GM12872 (cell line): ENCODE measurements around the gene SOCS1.

Source experiments
- CTCF ChIP-seq: IDR thresholded peaks from 3 replicates; pipeline ENCODE4 v1.5.1; 2011; ENCODE audit warnings: low read depth, mild to moderate bottlenecking, low read length, moderate library complexity; ENCODE audit not compliant: insufficient read depth

SOCS1 gene

GRCh38 chr16:11255737-11256660, at the start of gene SOCS1:
Gene SOCS1, minus strand, starts transcription at chr16:11256204. Its CDS starts 726 bp downstream, at chr16:11255478.
- peak; percentile 69 for TF ChIP-seq CTCF

GRCh38 chr16:11303405-11304138, 47.6 kb upstream of the SOCS1 start:
- no peak for TF ChIP-seq CTCF

- TF ChIP-seq CTCF: no peak
These were observed 47.0 kb upstream of the SOCS1 start for GRCh38 chr16:11302977-11303376.

- TF ChIP-seq CTCF: no peak
These were observed 45.9 kb upstream of the SOCS1 start for GRCh38 chr16:11301645-11302501.

- TF ChIP-seq CTCF: no peak
These were observed 44.5 kb upstream of the SOCS1 start for GRCh38 chr16:11300560-11300892.

- TF ChIP-seq CTCF: no peak
These were observed 44.0 kb upstream of the SOCS1 start for GRCh38 chr16:11299865-11300559.
